DMS53 treated with DMSO at 0.1 percent for 48 hours (cell line): ENCODE results near the gene PTPN5.

Experiments
- DNase-seq: peaks from one replicate; lab custom pipeline; 2025; ENCODE audit not compliant: unreplicated experiment; lab: John Stamatoyannopoulos, UW

PTPN5 gene

GRCh38 chr11:18713646-18714442 is 77.8 kb downstream of the PTPN5 start:
- no peak for DNase-seq

- no peak for DNase-seq
Measured at GRCh38 chr11:18710545-18710944, 81.1 kb downstream of the PTPN5 start.

GRCh38 chr11:18709414-18709813 is 82.2 kb downstream of the PTPN5 start:
- DNase-seq: no peak

GRCh38 chr11:18707811-18708340 is 83.7 kb downstream of the PTPN5 start:
- no peak for DNase-seq

GRCh38 chr11:18706330-18707243 is 85.0 kb downstream of the PTPN5 start:
- DNase-seq: peak; percentile 93

- DNase-seq: peak; percentile 23
Measured at GRCh38 chr11:18705651-18706281, 85.8 kb downstream of the PTPN5 start.

- no peak for DNase-seq
Measured at GRCh38 chr11:18704698-18705097, 86.9 kb downstream of the PTPN5 start.

GRCh38 chr11:18704045-18704645 is 87.5 kb downstream of the PTPN5 start:
- DNase-seq: no peak

- no peak for DNase-seq
Measured at GRCh38 chr11:18703001-18703763, 88.4 kb downstream of the PTPN5 start.

GRCh38 chr11:18701614-18702216 is 89.9 kb downstream of the PTPN5 start:
- DNase-seq: no peak

GRCh38 chr11:18700872-18701271 is 90.7 kb downstream of the PTPN5 start:
- DNase-seq: no peak

- DNase-seq: no peak
Measured at GRCh38 chr11:18700375-18700774, 91.2 kb downstream of the PTPN5 start.

- DNase-seq: no peak
Measured at GRCh38 chr11:18699848-18700261, 91.7 kb downstream of the PTPN5 start.

GRCh38 chr11:18699269-18699596 is 92.4 kb downstream of the PTPN5 start:
- no peak for DNase-seq

- DNase-seq: peak; percentile 79
Measured at GRCh38 chr11:18698341-18699268, 93.0 kb downstream of the PTPN5 start, which contains the start of gene TMEM86A. Gene TMEM86A, plus strand, starts transcription at chr11:18698779. Its CDS starts 108 bp downstream, at chr11:18698887.

- no peak for DNase-seq
Measured at GRCh38 chr11:18697576-18697975, 94.0 kb downstream of the PTPN5 start.

- no peak for DNase-seq
Measured at GRCh38 chr11:18696638-18697225, 94.9 kb downstream of the PTPN5 start.
